Stimulated activated CD4-positive, alpha-beta T cell treated with anti-CD3 and anti-CD28 coated beads, TNF-alpha, amount 100 ng/mL, for 24 hours (primary cell): Measurements from ENCODE around the gene MTARC2.

Source experiments
- DNase-seq, 3 experiments: peaks; one replicate each; pipeline ENCODE4 v3.0.0-alpha.2; 2020; ENCODE audit warnings: low read depth in 3 of 3

MTARC2 gene

DNA sequence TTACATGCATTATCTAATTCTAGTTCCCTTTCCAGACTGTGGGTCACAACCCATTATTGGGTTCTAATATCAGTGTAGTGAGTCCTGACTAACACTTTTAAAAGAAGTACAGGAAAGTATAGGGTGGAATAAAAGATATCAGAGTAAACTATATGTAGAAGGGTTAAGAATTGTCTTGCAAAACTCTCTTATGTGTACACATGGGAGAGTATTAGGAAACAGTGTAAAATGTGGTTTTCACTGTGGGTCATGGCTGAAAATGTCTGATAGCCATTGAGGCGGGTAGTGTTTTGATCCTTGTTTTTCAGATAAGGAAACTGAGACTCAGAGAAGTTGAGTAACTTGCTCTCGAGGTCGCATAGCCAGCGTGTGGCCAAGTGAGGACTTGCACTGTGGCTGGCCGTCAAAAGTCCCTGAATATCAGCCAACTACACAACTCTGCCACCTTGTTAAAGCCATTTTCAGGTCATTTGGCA, 20.0 kb downstream of the MTARC2 start:
- DNase-seq = no peak

DNA sequence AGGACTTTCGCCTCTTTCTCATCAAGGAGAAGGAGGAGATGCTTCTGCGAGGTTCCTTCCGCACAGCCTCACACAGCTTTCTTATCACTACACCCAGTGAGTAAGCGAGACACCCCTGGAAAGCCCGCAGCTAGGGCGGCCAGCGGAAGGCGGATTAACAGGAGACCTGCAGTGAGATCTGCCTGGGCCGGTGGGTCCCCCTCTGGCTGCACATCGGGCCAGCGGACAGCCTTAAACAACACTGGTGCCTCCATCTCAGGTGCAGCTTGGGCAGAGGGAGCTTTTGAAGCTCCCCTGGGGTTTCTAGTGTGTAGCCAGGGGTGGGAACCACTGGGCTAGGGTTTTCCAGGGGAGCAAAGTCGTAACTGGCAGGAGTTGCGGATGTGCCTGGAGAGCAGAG, 21.1 kb downstream of the MTARC2 start:
- no peak for DNase-seq

DNA sequence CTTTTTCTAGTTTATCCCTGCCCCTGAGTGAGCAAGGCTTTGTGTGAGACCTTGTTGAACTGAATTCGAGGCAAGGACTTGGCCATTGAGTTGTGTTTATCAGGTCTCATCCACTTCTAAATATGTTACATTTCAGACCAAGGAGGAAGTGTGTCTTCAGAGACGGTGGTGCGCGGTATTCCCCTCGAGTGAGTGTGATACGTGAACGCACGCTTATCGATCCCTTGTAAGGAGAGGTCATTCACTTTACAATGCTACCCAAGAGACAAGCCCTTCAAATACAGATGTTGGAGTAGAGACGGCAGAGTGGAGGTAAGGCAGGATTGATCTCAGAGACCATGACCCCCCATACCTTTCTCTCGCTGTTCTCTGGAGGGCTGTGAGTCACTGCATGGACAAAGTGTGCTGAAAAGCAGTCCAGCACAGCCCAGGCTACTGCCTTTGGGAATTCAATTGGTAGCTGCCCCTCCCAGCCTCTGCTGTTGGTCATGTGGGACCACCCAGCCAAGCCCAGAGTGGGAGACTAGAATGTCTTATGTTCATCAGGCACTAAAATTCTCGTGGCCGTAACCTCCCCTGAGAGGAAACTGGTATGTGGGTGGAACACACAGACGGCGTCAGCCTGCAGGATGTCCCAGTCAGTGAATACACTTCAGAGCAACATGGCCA, 22.3 kb downstream of the MTARC2 start:
- DNase-seq = no peak

DNA sequence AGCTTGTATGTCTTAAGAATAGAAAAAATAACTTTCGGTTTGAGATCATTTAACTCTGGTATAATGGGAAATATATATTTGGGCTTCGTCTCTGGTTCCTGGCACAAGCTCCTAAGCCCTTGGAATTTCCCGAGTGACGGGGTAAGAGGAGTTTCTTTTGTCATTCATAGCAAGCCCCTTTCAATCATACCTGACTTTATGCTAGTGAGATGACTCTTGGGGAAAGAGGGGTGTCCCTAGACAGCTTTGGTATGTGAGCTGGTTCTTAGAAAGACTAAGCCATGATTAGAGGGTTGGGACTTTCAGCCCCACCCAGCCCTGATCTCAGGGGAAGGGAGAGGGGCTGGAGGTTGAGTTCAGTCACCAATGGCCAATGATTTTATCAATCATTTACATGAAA, 24.7 kb downstream of the MTARC2 start:
- DNase-seq = no peak

DNA sequence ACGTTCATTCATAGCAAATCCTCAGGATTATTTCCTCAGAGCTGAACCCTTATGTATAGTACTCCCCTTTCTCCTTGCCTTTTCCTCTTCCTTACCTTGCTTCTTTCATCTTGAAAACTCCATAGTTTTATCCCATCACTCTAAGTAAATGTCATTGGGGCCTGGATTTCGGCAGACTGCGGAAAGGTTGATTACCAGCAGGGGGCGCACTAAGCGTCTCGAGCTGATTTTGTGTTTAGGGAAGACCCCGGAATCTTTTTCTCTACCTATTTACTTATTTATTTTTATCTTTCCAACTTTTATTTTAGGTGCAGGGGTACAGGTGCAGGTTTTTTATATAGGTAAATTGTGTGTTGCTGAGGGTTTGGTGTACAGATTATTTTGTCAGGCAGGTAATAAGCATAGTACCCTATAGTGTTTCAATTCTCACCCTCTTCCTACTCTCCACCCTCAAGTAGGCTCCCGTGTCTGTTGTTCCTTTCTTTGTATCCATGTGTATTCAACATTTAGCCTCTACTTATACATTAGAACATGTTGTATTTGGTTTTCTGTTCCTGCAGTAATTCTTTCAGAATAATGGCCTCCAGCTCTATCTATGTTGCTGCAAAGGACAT, 27.2 kb downstream of the MTARC2 start:
- peak in 1 of 3 experiments; percentile 38 for DNase-seq

DNA sequence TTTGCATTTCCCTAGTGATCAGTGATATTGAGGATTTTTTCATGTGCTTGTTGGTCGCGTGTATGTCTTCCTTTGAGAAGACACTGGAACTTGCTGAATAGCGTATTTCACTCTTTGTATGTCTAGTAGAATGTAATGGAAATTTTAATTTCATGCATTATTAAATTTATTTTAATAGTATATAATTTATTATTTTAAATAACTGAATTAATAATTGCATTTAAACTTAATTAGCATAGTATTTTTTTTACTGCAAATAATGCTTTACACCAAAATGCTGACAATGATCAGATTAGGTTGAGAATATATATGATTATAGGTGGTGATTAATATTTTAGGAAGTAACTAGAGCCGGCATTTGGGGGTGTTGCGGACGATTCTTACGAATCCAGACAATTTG, 28.1 kb downstream of the MTARC2 start:
- no peak for DNase-seq

DNA sequence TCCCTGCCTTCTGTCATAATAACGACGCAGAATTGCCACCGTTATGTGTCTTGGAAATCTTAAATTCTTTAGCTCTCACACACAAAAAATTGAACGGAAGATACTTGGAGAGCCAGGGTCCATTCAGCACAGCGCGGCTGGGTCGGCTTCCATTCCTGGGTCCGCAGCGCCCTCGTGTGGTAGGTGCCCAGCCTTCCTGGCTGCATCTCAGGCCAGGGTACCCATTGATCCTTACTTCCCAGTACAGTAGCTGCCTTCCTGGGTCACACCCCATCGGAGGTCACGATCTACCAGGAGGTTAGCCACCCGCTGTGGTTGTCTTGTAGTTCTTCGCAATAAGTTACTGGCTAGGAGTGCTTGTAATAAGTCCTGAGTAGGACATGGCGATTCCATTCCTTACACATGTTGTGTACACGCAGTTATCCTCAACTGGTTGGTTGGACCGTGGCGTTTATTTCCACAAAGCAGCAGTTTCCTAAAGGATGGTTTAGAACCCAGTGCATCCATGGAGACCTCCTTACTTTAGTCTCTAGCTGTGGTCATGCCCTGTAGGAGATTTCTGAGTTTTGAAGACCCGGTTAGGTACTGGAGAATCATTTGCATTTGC, 28.7 kb downstream of the MTARC2 start:
- DNase-seq = peak; percentile 34 to 71 (median 39)

DNA sequence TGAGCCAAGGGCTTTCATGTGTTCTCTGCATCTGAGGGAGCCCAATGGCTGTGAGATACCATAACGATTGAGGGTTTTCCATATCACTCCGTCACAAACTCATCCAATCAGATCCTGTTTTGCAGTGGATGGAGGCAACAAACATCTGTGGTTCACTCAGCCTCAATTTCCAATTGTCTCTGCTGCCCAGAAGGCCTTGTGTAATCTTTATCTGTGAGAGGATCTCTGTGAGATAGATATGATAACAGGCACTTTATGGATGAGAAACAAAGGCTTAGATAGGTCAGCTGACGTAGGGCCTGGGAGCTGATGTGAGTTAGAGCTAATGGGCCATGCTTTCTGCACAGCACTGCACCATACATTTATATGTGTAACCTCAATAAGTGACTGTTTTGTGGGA, 35.3 kb downstream of the MTARC2 start:
- DNase-seq = no peak

DNA sequence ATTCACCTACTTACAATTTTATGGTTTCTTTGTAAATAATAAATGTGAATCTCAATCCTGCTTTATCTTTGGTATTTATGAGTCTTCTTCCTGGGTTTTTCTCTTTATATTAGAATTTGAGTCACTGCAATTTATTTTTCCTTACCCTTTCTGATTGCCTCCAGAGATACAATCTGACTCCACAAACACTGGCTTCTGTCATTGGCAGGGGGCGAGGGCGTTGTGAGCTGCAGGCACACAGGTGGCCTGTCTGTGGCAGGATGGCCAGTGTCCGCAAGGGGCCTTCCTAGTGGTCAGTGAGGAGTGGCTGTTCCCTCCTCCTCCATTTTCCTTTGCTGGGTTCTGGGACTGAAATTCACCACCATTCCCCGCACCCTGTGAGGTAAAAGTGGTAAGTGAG, 36.6 kb downstream of the MTARC2 start:
- no peak for DNase-seq

DNA sequence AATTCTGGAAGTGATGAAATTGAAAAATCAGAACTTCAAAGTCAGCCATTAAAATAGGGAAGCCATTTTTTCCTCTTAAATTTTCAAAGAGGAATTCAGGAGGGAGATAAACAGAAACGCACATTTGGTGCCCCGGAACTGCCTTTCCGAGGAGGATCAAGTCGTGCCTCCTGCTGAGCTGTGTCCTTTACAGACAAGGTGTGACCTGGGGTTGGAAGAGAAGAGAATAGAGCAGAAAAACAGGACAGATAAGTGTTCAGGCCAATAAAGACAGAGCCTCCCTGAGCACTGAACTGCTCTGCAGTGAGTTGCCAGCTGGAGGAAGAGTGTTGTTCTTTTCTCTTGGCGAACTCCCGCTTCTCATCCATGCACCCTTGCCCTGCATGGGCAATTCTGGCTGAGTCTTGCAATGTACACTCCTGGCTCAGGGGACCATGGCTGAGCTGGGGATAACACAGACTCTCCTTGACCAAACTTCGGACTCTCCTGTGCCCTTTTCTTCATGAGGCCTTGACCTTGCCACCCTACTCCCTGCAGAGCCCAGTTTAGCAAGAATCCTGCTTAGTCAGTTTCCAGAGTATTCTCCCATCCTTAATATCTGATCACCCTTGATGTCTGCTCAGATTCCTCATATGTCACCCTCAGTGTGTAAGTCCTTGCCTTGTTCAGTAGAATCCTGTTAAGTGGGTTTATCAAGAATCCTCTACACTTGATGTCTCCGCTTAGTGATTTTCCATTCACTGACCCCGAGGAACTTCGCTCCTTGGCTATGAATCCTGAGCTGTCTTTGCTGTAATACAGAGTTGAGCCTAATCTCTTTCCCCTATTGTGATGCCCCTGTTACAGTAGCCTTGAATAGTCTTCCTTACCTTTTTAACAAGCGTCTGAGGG, 37.3 kb downstream of the MTARC2 start:
- no peak for DNase-seq

DNA sequence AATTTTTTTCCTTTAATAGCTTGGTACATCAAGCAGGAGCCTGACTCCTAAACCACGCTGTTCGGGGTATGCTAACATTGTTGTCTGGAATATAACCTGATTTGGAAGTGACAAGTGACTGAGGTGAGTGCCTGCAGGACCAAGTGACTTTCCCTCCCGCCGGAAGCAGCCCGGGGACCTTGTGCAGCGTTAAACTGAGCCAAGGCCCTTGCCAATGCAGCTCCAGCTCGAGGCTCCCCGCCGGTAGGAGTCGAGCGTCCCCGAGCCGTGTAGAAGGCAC, 37.9 kb downstream of the MTARC2 start:
- no peak for DNase-seq

DNA sequence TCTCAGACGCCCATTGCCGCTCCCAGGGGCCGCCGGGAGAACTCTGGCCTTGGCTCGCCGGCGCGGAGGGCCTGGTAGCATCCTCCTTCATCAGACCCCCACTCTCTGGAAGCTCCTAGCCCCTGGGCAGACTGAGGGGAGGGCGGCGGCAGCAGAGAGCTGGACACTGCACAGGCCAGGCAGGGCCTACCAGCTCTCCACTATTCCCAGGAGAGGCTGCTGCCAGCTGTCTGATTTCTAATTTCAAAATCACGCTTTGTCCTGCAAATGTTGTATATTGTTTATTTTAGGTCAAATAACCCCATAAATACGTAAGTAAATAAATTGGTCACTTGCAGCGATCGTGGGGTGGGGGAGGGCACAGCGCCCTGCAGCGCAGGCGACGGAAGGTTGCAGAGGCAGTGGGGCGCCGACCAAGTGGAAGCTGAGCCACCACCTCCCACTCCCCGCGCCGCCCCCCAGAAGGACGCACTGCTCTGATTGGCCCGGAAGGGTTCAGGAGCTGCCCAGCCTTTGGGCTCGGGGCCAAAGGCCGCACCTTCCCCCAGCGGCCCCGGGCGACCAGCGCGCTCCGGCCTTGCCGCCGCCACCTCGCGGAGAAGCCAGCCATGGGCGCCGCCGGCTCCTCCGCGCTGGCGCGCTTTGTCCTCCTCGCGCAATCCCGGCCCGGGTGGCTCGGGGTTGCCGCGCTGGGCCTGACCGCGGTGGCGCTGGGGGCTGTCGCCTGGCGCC, 38.4 kb downstream of the MTARC2 start, which contains the start of gene MTARC1:
Gene MTARC1 (plus strand): TSS at position 577 of the 732 bp plus-strand sequence. CDS start 32 bp downstream, at position 609.
- DNase-seq = peak in 1 of 3 experiments; percentile 7

DNA sequence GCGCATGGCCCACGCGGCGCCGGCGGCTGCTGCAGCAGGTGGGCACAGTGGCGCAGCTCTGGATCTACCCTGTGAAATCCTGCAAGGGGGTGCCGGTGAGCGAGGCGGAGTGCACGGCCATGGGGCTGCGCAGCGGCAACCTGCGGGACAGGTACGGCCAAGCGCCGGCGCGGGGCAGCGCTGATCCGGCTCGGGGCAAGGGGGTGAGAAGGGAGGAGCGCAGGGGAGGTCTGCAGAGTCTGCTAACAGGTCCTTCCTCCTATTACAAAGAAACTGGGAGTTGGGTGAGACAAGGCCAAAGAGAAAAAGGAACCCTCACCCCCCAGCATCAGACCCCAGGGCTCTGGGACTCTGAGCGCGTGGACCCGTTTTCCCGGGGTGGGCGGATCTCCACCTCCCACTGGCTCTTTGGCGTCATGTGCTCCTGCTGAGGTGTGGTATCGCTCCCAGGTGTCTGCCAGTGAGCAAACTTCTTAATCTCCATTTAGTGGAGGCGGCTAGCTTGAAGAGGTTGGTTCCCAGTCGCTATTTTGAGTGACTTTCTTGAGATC, 39.0 kb downstream of the MTARC2 start:
- DNase-seq = no peak

DNA sequence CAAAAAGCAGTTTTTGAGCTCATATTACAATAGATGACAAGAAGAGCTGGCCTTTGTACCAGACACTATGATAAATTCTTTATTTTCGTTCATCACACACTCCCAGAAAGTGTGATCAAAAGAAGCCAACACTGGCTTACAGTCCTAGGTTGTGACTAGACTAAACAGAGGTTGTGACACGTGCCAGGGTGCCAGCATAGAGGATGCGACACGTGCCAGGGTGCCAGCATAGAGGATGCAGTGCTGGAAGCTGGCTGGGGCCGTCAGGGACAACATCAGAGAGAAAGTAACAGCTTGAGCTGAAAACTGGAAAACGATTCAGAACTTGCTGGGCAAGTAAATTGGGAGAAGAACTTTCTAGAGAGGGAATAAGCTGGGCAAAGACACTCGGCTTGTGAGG, 40.8 kb downstream of the MTARC2 start:
- DNase-seq = no peak

DNA sequence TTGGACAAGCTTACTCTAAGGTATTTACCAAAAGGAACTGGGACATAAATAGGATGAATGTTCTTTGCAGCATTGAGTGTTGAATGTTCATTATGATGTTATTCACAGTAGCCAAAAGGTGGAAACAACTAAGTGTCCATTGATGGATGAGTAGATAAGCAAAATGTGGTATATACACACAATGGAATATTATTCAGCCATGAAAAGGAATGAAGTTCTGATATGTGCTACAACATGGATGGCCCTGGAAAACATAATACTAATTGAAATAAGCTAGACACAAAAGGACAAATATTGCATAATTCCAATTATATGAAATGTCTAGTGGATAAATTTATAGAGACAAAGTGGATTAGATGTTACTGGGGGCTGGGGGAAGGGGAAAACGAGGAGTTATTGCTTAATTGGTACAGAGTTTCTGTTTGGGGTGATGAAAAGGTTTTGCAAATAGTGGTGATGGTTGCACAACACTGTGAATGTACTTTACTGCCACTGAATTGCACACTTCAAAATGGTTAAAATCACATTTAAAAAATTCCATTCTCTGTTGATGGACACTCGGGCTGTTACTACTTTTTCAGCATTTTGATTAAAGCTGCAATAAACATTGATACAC, 41.5 kb downstream of the MTARC2 start:
- DNase-seq = no peak

DNA sequence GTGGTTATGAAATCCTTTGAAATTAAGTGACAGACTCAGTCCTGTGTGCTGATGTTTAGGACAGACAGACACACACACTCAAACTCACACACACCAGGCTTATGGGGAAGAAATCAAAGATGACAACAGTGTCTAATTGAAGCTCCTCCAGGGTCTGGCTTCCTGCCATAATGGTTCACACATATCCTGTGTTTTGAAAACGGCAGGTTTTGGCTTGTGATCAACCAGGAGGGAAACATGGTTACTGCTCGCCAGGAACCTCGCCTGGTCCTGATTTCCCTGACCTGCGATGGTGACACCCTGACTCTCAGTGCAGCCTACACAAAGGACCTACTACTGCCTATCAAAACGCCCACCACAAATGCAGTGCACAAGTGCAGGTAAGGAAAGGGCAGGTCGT, 43.2 kb downstream of the MTARC2 start:
- no peak for DNase-seq

DNA sequence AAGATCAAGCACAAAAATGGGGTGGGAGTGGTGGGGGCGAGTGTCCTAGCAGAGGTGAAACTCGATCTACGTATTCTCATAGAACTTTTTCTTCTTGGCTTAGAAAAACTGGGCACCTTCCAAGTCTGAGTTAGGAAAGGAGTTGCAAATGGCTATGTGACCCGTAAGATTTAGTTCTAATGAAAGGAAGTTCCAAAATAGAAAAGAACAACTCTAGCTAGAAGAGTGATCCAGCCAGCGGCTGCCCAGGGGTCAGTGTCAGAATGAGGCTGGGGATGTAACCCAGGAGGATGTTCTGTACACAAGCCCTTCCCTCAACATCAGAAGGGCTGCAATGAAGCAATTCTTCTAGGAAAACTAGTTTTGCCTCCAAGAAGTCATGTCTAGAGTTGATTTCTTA, 43.8 kb downstream of the MTARC2 start:
- no peak for DNase-seq

DNA sequence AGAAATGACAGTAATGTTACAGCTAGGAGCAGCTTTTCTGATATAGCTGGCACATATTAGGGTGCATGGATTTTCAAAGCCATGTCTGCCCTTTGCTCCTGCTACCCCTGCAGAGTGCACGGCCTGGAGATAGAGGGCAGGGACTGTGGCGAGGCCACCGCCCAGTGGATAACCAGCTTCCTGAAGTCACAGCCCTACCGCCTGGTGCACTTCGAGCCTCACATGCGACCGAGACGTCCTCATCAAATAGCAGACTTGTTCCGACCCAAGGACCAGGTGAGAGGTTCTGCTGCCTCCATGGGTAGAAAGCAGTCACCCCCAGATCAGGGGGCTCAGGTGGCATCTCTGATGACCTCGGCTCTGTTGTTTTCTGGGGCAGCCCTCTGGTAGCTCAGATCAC, 48.4 kb downstream of the MTARC2 start:
- no peak for DNase-seq

DNA sequence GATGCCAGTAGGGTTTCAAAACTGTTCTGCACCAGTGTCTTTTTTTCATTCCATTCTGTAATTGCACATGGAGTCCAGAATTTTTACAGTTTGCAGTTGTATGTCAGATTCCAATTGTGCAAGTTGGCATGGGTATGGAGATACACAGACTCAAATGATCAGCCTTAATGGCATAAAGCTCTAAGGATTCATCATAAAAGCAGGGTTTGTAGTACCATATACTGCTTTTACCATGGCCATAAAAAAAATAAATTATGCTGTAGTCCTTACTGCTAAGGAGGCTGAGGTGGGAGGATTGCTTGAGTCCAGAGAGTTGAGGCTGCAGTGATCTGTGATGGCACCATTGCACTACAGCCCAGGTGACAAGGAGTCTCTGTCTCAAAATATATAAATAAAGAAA, 48.9 kb downstream of the MTARC2 start:
- DNase-seq = no peak

DNA sequence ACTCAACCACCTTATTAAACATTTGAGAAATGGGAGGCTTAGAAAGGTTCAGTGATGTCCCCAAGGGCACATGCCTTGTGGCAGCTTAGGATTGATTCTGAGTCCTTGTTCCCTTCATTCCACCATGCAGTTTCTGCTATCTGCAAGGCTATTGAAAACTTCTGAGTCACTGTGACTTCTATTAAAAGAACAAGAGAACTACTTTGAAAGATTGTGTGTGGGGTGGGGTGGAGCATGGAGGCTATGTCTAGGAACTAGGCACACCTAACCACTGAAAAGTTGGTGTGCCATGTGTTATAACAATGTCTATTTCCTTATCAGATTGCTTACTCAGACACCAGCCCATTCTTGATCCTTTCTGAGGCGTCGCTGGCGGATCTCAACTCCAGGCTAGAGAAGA, 49.4 kb downstream of the MTARC2 start:
- DNase-seq = no peak

DNA sequence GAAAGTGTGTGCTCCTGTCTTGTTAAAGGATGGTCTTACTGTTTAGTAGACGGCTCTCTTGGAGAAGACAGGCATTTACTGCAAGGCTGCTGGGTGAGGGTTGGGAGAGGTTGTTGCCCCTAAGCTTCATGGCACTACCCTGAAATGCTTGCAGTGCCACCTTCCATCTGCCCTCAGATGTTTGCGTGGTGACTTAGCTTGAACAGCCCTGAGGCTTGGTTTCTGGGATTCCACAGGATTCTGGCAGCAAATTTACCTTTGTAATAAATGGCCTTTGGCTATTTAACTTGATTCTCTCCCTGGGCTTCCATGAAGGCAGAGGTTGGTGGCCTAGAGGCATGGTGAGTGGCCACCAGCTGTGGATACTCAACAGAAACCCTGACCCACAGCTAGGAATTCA, 50.2 kb downstream of the MTARC2 start:
- DNase-seq = no peak
